Measurements from ENCODE around the gene DNAJB9.
"Not testable (repeated sequence)": the region's sequence is repeated elsewhere in the genome, so short reads cannot be mapped to it uniquely, and the experiment has no call there.

DNA sequence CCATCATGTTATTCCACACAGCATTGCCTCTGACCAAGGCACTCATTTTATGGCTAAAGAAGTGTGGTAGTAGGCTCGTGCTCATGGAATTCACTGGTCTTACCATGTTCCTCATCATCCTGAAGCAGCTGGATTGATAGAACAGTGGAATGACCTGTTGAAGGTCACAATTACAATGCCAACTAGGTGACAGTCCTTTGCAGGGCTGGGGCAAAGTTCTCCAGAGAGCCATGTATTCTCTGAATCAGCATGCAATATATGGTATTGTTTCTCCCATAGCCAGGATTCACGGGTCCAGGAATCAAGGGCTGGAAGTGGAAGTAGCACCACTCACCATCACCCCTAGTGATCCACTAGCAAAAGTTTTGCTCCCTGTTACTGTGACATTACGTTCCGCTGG, 31.0 kb upstream of the DNAJB9 start:
- TF ChIP-seq FOXK2 (IDR thresholded peaks at IDR 0.05); FOXA1 (IDR thresholded peaks at IDR 0.05); FOXM1 (IDR thresholded peaks at IDR 0.05; ENCODE audit: borderline replicate concordance); SP1 (IDR thresholded peaks at IDR 0.05); ZNF384 (IDR thresholded peaks at IDR 0.05); ELF4 (IDR thresholded peaks at IDR 0.05); SUZ12 (IDR thresholded peaks at IDR 0.05): not testable (repeated sequence)
